Muscle of arm (tissue), 12 donors: ENCODE results near the gene TEKT1. TPM values are rescaled to one million over a fixed set of nuclear protein-coding genes. Genes with fewer than 3 reads are reported as not detected.
"Not testable (repeated sequence)": the region's sequence is repeated elsewhere in the genome, so short reads cannot be mapped to it uniquely, and the experiment has no call there.

Experiments
- DNase-seq: peaks from one replicate; pipeline ENCODE4 v3.0.0-alpha.2; 2013
- polyA plus RNA-seq, 12 donors: library from polyadenylated mRNA; unstranded; fragments of 120-200 nt; gene quantifications; one replicate each; pipeline ENCODE4 v1.2.1, GENCODE V29; 2013; ENCODE audit not compliant: insufficient read length in 12 of 12

Gene TEKT1
- polyA plus RNA-seq, 12 donors, result 0.09 to 0.40 TPM; not detected in 10

DNA sequence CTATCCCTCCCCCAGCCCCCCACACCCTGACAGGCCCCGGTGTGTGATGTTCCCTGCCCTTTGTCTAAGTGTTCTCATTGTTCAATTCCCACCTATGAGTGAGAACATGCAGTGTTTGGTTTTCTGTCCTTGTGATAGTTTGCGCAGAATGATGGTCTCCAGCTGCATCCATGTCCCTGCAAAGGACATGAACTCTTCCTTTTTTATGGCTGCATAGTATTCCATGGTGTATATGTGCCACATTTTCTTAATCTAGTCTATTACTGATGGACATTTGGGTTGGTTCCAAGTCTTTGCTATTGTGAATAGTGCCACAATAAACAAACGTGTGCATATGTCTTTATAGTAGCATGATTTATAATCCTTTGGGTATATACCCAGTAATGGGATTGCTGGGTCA, 15.2 kb downstream of the TEKT1 start:
- not testable (repeated sequence) for DNase-seq

DNA sequence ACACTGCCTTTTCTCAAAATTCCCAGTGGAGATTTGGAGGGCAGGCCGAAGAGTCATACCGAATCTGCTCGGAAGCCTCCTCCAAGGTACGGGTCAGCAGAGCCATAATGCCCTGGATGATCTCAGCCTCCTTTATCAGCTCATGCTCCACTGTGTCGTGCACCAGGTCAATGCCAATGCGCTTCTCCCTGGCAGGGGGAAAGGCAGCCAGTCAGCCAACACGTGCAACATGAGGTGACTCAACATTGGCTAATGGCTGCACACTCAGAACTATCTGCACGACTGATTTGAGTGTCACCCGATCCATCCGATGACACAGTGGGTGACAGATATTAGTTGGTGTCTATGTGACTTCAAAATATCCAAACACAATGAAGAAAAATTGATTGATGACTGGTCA, 15.8 kb downstream of the TEKT1 start:
- DNase-seq, result no peak

DNA sequence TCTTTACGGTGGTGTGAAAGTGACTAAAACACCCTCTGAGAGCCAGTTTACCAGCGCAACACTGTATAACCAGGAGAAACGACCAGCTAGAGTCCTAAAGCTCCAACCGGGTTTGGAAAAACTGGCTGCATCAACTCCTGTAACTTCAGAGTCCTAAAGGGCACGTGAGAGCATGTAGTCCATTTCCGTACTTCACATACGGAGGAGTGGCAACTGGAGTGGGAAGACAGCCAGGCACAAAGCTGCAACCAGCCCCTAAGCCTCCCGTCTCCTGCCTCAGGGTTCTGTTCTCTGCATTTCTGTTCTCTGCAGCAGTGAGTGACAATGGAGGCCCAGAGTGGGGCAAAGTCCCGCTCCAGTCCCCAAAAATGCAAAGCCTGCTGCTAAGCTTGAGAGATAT, 19.2 kb downstream of the TEKT1 start:
- no peak for DNase-seq

DNA sequence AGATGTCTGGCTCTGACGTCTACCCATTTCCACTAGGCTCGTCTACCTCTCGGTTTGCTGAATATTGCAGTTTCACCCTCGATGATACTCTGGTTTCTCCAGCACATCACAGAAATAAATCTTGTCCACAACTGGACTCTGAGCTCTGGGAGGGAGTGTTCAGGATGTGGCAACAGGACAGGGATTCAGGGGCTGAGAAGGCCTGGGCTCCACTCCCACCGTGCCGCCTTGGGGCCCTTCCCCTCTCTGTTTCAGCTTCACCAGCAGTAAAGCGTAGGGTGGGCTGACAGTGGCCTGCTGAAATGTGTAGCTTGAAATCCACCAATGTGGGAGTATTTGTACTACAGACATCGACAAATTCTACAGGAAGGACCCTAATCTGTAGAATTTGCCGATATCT, 20.0 kb downstream of the TEKT1 start:
- DNase-seq, result no peak

DNA sequence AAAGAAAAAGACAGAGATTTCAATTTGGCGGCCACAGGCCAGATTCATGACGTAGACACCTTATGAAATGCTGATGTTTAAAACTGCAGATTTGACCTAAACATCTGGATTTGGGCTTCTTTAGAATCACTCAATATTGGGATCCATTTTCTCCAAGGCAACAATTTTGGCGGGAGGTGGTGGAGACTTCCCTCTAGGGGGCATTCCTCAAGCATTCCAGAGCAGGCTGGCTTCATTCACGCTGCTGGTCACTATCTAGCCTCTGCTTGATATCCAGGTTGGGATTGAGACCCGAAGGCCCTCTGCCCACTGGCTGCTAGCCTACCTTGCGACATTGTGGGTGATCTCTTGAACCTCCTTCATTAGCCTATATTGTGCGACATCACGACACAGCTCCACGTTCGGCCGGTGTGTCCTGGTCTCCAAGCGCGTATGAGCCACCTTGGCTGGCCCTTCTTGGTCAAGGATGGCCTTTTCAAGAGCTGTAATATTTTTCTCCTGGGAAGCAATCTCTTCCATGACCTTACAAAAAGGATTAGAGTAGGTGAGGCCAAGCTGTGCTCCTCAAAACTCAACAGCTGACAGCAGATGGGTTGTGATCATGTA, 31.0 kb downstream of the TEKT1 start:
- DNase-seq, result no peak

DNA sequence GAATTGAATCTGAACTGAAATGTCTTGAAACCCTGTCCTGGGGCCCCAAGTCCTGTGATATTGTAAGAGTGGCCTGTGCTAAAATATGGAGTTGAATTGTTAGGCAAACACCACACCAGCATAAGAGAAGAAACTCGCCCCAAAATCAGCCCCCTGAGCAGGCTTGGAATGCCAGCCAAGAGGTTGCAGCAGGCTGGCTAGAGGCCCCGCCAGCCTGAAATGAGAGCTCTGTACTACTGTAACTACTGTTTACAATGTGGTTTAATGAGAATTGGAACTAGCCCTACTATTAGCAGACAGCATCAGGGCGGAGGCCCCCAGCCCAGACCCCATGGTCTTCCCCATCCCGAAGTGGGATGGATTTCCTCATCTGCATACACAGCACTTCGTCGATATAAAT, 31.8 kb downstream of the TEKT1 start:
- no peak for DNase-seq

DNA sequence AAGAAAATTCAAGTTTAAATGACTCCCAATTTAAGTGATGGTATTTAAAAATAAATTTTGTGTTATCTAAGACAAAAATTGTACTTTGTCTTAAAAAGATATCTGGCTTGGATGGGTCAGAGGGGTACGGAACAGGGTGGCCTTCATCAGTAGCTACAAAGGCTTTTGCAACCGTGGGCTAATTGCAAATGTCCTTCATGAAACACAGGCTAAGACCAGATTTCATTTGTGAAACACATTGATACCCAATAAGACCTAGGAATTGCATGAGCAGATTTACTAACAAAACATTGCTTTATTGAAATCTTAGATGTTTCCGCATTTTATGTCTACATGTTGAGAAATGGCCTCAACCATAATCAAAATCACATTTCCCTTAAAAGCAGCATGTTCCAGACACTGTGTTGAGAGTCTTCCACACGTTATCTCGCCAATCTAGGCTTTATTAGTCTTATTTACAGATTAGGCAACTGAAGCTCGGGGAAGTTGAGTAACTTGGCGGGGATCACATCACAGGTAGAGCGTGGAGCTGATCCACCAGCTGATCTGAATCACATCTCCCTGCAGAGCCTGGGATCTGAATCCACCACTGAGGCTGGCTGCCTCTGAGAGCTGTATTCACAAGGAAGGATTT, 33.7 kb downstream of the TEKT1 start:
- DNase-seq, result no peak

DNA sequence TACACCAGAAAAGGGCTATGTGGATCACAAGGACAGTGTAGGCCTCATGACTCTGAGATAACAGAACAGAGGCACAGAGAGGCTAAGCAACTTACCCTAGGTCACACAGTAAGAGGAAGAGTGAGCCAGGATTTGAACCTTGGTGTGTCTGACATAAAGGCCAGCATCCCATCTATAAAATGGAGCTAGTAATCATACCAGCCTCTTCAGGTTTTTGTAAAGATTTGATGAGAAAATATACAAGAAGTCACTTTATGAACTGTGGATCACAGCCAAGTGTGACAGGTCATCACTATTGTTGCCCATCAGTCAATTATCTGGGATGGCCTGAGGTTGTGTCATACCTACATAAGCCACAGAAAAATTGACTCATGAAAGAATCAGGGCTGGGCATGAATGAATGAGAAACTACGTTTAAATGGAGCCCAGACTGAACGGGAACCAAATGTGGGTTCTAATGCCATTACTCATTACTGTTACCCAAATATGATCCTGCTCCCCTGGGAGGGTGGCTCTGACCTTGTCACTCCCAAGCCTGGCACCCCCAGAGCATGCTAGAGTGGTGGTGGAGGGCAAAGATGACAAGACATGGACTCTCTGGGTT, 34.5 kb downstream of the TEKT1 start:
- DNase-seq, result no peak

DNA sequence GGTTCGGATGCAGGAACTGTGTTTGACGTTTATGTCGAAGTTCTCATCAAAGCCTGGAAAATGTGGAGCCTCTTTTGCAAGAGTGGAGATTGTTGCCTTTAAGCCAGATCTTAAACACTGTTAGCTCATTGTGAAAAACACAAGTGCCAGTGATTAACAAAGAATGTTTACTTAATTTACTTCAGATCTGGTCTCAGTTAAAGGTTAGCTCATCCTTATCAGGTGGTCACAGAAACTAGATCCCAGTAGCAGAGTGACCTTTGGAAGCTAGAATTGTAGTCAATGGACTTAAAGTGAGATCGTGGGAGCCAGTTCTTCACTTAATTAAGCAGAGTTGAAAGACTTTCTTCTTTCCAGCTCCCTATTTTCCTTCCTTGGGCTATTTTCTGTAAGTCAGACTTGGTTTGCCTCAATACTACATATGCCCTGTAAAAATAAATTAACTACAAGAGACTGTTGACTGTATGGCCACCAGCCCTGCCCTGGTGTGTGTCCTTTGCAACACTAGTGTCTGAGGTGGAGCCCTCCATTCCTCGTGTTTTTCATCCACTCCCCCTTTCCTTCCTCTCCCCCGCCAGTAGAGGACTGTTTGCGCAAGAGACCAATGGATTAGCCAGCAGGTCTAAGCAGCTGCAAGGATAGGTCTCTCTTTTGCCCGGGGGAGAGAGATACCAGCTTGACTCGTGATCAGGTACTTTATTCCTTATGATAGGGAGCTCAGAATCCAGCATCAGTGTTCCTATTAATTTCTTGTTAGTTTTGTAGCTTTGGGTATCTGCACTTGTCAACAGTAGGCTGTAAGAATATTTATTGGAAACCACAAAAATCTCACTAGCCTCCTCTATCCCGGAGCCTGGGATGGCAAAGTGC, 35.3 kb downstream of the TEKT1 start:
- no peak for DNase-seq

DNA sequence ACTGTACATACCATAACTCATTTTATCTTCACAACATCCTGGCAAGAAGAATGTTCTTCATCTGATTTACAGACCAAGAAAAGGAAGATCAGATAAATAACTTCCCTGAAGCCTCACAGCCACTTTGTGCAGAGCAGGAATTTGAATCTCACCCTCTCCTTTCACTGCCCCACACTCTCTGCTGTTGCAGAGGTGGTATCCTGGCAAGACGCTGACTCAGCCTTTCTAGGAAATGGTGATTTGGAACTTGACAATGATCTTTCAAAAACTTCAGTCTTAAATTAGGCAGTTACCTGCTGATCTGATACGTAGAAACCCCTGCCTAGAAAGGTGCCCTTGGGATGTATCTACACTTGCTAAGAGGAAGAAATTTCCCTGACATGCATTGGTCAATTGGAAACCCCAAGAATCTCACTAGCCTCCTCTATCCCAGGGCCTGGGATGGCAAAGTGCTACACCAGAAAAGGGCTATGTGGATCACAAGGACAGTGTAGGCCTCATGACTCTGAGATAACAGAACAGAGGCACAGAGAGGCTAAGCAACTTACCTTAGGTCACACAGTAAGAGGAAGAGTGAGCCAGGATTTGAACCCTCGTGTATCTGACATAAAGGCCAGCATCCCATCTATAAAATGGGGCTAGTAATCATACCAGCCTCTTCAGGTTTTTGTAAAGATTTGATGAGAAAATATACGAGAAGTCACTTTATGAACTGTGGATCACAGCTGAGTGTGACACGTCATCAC, 37.6 kb downstream of the TEKT1 start:
- no peak for DNase-seq

DNA sequence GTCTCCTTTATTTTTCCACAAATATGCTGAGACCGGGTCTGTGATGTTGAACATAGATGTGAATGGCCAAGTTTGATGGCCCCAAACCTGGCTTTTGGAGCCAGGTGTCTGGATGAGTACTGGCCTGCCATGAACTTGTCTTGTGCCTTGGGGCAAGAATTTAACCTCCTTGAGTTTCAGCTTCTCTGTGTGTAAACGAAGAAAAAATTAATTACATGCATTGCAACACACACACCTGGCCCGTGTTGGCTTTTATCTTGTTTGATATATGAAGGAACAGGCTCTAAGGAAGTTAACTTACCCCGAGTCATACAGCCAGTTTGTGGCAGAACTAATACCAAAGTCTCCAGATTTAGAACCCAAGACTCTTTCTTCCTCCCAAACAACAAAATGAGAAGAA, 42.4 kb downstream of the TEKT1 start:
- DNase-seq, result no peak

DNA sequence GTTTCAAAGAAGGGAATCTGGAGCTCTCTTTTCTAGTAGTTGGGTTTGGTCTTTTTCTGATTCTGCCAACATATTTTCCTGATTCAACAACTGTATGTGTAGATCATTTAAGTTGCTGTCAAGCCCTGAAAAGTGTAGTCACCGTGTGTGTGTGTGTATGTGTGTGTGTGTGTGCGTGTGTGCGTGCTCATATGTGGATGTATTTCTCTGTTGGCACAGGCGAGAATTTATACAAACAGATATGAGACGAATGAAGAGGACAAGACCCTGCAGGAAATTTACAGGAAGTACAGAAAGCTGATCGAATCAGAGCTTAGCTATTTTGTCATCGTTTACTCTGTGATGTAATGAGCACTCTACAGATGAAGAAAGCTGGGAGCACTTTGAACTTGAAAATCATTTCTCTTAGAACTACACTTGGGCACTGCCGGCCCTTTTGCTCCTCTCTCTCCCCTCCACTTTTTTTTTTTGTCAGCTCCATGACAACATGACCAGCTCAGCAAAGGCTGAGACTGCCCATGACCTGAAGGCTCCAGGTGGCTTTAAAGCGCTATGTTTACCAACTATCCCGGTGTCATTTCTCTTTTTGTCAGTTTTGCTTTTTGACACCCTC, 44.3 kb downstream of the TEKT1 start:
- DNase-seq, result no peak

DNA sequence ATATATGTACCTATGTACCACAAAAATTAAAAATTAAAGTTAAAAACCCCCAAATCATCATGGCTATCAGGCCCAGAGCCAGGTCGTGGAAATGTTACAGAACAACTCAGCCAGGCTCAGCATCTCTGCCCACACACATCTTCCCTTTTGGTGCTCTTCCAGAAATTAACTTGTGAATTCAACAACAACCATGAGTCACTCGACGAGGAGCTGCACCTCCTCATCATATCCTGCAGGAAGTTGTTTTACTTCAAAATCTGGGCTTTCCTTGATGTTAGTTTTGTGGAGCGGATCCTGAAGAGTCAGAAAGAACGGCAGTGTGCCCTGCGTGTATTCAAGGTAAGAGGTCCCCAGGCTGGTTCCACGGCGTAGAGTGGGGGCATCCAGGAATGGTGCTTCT, 44.9 kb downstream of the TEKT1 start:
- DNase-seq, result no peak

DNA sequence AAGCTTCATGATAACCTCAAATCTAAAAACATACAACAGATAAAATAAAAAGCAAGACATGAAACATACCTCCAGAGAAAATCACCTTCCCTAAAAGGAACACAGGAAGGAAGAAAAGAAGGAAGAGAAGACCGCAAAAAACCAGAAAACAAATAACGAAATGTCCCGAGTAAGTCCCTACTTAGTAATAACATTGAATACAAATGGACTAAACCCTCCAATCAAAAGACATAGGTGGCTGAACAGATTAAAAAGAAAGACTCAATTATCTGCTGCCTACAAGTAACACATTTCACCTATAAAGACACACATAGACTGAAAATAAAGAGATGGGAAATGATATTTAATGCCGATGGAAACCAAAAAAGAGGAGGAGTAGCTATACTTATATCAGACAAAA, 49.3 kb downstream of the TEKT1 start:
- no peak for DNase-seq

DNA sequence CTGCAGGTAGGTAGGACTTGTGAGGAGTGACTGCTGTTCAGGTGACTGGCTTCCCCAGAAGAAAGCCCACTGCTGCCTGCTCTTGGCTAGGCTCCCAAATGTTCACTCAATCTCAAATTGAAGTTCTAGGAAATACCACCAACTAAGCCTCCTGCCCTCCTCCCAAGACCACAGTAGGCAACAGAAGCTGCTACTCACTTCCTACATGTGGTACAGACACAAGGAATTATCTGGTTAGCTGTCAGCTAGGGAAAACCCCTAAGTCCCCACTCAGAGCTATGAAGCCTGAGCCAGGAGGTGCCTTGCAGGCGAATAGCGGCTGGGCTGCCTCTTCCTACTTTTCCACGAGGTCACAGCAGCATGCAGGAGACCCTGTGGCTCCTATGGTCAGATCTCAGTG, 50.6 kb downstream of the TEKT1 start:
- DNase-seq, result no peak

DNA sequence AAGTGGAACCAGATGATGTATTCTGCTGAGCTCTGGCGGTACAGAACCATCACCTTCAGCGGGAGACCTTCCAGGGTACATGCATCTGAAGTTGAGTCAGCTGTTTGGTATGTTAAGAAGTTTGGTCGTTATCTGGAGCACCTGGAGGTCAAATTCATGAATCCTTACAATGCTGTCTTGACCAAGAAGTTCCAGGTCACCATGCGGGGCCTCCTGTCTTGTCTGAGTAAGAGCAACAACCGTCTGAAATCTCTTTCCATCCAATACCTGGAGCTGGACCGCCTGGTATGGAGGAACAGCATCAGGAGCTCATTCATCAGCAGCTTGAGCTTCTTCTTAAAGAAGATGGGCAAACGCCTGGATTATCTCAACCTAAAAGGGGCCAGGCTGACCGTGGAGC, 51.5 kb downstream of the TEKT1 start:
- no peak for DNase-seq

DNA sequence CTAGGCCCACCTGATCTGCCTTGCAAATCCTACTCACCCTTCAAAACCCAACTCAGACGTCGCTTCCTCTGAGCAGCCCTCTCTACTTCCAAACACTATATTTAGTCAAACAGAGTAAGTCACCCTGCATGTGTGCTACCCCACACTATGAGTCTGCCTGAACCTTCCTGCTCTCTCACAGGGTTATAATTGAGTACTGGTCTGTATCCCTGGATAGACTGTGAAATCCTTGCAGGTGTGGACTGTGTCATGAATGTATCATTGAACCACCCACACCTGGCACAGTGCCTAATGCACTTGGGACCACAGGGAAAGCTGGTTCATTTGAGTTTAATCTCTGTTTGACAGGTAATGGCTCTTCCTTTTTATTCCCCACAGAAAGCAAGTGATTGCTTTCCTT, 52.1 kb downstream of the TEKT1 start:
- DNase-seq, result no peak

DNA sequence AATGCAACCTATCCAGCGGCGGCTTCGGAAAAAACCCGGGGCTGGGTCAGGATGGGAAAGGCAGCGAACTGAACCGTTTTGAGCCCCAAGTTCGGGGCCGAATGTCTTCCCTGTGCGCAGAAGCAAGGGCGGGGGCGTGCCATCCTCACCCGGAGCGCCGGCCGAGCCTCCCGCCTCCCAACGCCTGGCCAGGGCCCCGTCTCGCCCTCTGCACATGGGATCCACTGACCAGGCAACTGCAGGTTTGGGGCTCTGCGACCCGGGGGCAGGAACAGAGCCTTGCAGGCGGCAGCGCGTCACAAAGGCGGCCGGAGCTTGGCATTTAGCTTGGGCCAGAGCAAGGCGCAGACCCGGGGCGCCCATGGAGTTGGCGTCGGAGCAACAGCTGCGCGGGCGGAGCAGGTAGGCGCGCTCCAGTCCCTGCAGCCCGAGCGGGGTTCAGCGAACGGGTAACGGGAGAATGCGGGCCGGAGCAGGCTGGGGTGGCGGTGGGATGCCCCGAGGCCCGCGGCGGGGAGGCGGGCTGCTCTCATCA, 55.6 kb downstream of the TEKT1 start, which contains the start of gene FBXO39:
FBXO39 (plus strand) TSS at position 345 of the 535 bp plus-strand sequence. CDS start 3,654 bp downstream, outside the sequence.
- no peak for DNase-seq

DNA sequence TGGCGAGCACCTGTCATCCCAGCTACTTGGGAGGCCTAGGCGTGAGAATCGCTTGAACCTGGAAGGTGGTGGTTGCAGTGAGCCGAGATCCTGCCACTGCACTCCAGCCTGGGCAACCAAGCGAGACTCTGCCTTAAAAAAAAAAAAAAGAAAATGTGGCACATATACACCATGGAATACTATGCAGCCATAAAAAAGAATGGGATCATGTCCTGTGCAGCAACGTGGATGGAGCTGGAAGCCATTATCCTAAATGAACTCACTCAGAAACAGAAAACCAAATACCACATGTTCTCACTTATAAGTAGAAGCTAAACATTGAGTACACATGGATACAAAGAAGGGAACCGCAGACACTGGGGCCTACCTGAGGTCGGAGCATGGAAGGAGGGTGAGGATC, 56.6 kb downstream of the TEKT1 start:
- DNase-seq, result not testable (repeated sequence)

DNA sequence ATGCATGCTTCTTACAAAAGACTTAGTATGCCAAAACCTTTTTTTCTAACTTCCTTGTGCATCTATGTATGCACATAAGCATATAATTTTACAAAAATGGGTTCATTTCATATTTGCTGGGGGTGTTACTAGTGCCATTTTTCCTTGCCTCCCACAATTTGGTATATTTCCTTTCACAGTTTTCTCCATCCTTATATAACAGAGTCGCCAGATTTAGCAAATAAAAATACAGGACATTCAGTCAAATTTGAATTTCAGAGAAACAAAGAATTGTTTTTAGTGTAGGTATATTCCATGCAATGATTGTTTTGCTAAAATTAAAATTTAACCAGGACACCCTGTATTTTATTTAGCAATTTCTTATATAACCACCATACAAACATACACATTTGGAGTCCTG, 59.5 kb downstream of the TEKT1 start:
- no peak for DNase-seq

DNA sequence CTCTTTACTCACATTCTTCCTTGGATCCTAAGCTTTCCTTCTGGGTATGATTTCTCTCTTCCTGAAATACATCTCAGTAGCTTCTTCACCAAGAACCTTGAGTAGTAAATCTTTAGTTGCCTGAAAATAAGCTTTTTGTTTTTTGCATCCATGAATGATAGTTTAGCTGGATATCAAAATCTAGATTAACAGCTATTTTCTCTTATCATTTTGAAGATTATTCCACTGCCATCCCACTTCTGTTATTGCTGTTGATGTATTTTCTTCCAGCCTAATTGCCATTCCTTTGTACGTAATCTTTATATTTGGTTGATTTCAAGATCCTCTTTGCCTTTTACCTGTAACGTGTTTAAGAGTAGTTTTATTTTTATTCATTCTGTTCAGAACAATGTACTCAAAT, 63.1 kb downstream of the TEKT1 start:
- DNase-seq, result no peak
